HCT116 (cell line): ENCODE data around the gene CYLC1.
A peak's percentile ranks its signal among the peaks of the same experiment; 100 is the strongest.

Source experiments
- ELF1 ChIP-seq: IDR thresholded peaks from 2 replicates; pipeline ENCODE4 v1.6.1; 2012; ENCODE audit warnings: low read depth, borderline replicate concordance
- POLR2A ChIP-seq: IDR thresholded peaks from 2 replicates; pipeline ENCODE4 v1.7.0; 2011; ENCODE audit warnings: borderline replicate concordance; ENCODE audit not compliant: insufficient read depth, insufficient read length; ENCODE audit errors: extremely low read depth
- SIN3A ChIP-seq: IDR thresholded peaks from 2 replicates; pipeline ENCODE4 v1.6.1; 2012; ENCODE audit warnings: low read depth
- YY1 ChIP-seq: IDR thresholded peaks from 2 replicates; pipeline ENCODE4 v1.6.1; 2011; ENCODE audit warnings: low read length, low read depth, moderate library complexity, mild to moderate bottlenecking; ENCODE audit not compliant: insufficient replicate concordance; ENCODE audit errors: extremely low read depth
- TF ChIP-seq, protein P1 (sequence below), 3 experiments: fragments of 200-600 bp in 1 of 3; sonication (generic) in 1 of 3; IDR thresholded peaks in 2 of 3; conservative IDR thresholded peaks in 1 of 3; 2 replicates each; pipeline ENCODE4 v1.5.1; 2012 to 2017; ENCODE audit warnings: low read depth in 2 of 3, low read length in 2 of 3, antibody characterized with exemption in 1 of 3, borderline replicate concordance in 1 of 3, control low read depth in 1 of 3, mild to moderate bottlenecking in 1 of 3, mixed read lengths in 1 of 3, mixed run types in 1 of 3, moderate library complexity in 1 of 3; ENCODE audit not compliant: insufficient read depth in 1 of 3
- TF ChIP-seq, protein P2 (sequence below): IDR thresholded peaks from 2 replicates; pipeline ENCODE4 v1.6.1; 2012

- TF ChIP-seq, protein P1, sequence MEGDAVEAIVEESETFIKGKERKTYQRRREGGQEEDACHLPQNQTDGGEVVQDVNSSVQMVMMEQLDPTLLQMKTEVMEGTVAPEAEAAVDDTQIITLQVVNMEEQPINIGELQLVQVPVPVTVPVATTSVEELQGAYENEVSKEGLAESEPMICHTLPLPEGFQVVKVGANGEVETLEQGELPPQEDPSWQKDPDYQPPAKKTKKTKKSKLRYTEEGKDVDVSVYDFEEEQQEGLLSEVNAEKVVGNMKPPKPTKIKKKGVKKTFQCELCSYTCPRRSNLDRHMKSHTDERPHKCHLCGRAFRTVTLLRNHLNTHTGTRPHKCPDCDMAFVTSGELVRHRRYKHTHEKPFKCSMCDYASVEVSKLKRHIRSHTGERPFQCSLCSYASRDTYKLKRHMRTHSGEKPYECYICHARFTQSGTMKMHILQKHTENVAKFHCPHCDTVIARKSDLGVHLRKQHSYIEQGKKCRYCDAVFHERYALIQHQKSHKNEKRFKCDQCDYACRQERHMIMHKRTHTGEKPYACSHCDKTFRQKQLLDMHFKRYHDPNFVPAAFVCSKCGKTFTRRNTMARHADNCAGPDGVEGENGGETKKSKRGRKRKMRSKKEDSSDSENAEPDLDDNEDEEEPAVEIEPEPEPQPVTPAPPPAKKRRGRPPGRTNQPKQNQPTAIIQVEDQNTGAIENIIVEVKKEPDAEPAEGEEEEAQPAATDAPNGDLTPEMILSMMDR (IDR thresholded peaks at IDR 0.05 in 2 of 3, conservative IDR thresholded peaks at IDR 0.05 in 1 of 3; ENCODE audit: borderline replicate concordance in 1 of 3, insufficient read depth in 1 of 3, low read depth in 2 of 3, low read length in 2 of 3) = peak in 2 of 3 experiments; percentile 31 to 36; a peak in 4 of 6 replicates
- TF ChIP-seq YY1 = no peak
- TF ChIP-seq, protein P2, sequence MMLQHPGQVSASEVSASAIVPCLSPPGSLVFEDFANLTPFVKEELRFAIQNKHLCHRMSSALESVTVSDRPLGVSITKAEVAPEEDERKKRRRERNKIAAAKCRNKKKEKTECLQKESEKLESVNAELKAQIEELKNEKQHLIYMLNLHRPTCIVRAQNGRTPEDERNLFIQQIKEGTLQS = no peak
- no peak for TF ChIP-seq POLR2A
- TF ChIP-seq ELF1 = no peak
- TF ChIP-seq SIN3A = no peak
These were observed 55.6 kb downstream of the CYLC1 start for GRCh38 chrX:83916525-83916924.
